ENCODE measurements around the gene NR4A3.

Gene NR4A3

DNA sequence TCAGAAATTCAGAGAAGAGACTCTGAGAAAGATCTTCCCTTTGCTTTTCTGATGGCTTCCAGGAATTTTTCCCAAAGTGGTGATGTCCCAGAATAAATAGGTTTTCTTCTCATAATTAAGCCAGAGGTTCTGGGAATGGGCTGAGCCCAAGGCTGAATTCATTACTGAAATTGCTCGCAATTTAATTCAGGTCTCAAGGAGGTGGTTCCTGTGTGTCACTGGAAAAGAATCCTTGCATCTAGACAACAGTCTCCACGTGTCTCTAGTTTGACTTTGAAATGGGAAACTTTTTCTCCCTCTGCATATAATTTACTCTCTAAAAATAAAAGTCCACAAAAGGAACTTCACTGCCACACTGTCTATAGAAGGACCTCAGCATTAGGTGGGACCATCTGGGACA, 57.0 kb downstream of the NR4A3 start:
- no peak for DNase-seq (ENCODE audit: low read depth)

DNA sequence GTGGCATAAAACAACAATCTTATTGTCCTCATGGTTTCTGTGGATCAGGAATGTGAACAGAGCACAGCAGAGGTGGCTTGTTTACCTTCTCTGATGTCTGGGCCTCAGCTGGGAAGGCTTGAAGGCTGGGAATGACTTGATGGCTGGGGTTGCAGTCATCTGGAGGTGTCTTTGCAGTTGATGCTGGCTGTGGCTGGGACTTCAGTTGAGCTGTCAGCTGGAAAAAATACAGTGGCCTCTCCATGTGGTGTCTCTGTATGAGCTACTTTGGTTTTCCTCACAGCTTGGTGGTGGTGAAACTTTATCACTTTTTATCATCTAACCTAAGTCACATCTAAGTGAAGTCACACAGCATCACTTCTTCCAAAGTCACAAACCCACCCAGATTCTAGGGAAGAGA, 60.1 kb downstream of the NR4A3 start:
- DNase-seq (ENCODE audit: low read depth) = no peak

DNA sequence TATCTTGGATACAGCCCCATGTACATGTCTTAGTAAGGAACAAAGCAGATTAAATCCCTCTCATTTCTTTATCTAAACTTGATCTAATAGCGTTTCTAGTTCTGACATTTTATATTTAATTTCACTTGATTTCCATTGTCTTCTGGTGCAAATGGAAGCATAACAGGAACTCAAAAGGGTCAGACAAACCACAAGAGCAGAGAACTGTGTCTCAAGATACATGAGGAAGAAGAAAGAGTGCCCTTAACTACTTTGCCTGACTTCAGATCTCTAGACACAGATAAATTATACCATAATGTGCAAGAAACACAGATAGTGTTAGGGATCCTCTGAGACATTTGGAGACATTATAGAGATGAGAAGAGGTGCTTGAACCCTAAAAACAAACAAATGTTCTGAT, 64.1 kb downstream of the NR4A3 start:
- no peak for DNase-seq (ENCODE audit: low read depth)

DNA sequence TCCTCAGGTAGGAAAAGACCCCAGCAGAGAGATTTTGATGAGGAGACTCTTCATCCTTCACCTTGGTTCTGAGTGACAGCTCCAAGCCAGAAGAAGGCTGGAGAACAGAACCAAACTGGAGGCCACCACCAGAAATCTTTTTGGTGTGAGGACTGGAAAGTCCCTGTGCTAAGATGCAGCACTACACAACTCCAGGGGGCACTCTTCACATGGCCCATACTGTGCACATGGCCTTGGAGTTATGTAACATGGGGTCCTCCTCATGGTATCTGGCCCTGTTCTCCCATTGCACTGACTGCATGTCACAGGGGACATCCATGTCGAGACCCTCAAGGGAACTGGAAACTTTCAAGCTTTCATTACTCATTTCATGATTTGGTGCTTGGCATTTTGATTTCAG, 67.4 kb downstream of the NR4A3 start:
- no peak for DNase-seq (ENCODE audit: low read depth)

DNA sequence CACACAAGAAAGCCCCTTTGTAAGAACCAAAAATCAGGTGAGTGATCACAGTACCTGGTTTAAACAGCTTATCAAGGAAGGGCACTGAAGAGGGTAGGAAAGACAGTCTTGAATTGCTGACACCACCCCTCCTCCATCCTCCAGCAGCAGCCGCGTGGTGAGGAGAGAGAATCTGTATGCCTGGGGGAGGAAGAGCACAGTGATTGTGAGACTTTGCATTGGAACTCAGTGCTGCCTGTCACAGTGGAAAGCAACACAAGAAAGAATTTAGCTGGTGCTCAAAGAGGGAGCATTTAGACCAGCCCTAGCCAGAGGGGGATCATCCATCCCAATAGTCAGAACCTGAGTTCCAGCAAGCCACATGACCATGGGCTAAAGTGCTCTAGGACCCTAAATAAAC, 73.1 kb downstream of the NR4A3 start:
- no peak for DNase-seq (ENCODE audit: low read depth)

DNA sequence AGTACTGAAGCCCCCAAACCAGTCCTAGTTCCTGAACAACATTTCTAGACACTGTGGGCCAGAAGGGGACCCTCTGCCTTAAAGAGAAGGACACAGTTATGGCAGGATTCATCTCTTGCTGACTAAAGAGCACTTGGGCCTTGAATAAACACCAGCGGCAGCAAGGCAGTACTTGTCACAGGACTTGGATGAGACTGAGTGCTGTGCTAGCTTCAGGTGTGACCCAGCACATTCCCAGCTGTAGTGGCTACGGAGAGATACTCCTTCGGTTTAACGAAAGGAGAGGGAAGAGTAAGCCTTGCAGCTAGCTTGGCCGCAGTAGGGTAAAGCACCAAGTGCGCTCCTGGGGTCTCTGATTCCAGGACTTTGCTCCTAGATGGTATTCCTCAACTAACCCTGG, 73.8 kb downstream of the NR4A3 start:
- DNase-seq (ENCODE audit: low read depth) = no peak

DNA sequence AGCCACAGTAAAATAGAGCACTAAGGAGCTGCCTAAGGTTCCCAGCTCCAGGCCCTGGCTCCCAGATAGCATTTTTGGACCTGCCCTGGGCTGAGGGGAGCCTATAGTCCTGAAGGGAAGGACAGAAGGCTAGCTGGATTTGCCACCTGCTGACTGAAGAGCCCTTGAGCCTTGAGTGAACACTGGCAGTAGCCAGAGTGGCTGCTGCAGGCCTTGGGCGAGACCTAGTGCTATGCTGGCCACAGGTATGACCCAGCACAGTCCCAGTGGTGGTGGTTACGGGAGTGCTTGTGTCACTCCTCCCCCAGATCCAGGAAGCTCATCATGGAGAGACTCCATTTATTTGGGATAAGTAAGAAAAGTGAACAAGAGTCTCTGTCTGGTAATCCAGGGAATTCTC, 74.4 kb downstream of the NR4A3 start:
- DNase-seq (ENCODE audit: low read depth) = no peak

DNA sequence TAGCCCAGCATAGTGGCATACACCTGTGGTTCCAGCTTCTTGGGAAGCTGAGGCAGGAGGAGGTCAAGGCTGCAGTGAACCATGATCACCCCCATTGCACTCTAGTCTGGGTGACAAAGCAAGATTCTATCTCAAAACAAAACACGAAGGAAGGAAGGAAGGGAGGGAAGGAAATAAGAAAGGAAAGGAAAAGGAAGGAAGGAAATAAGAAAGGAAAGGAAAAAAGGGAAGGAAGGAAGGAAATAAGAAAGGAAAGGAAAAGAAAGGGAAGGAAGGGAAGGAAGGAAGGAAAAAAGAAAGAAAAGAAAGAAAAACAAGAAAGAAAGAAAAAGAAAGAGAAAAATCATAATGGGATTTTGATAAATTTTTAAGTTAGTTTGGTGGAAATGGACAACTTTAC, 81.7 kb downstream of the NR4A3 start:
- DNase-seq (ENCODE audit: low read depth) = no peak

DNA sequence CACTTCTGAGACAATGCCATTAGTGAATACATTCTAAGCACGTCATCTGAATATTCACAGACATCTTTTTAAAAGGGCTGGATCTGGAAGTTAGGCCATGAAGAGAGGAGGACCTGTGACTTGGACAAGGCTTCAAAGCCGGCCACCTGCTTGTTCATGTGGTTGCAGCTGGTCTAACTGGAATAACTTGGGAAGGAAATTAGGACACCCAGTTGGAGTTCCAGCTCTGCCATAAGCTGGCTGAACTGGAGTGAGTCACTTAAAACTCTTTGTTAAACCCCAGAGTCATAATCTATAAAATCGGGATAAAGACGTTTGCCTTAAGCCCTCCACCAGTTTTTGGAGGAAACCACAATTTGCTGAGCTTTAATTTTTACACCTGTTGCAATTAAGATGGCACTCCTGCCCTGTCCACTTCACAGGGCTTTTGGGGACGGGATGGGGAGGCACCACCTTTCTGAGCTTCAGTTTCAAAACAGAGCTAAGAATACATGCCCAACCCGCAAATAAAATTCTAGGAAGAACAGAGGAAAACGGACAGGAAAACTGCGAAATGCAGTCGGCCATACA, 84.2 kb downstream of the NR4A3 start:
- no peak for DNase-seq (ENCODE audit: low read depth)

DNA sequence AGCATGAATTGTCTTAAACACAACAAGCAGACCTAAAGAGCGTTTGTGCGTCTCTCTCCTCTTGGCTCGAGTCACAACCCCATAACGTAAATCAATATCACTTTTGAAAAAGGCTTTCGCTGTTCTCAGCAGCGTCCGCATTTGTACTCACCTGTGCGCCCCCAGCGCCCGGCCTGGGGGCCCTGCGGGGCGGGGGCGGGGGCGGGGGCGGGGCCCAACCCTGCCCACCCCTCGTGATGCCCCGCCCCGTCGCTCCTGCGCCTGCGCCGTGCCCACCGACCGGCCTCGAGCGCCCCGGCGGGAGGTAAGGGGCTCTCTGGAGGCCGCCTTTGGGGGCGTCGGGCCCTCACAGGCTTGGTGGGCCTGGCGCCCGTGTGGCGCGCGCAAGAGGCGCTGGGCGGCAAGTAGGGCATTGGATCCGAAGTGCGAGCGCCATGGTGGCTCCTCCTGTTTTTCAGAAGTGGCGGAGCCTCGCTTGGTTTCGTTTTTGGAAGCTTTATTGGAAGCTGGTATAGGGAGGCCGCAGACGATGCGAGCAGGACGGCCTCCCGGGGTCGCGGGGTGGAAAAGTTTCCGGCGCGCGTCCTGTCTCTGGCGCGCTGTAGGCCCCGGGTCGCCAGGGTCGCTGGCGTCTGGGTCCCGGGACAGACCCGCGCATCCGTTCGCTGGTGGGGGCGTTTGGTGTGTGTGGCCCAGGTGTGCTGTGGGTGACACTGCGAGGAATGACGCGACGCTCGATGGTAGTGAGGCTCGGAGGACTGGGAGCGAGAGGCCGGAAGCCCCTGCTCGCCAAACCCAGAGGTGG, 84.9 kb downstream of the NR4A3 start, which contains the start of gene STX17:
Gene STX17, plus strand, starts transcription at position 252 of the 805 bp plus-strand sequence. CDS start 8,586 bp downstream, outside the sequence.
- peak; percentile 72 for DNase-seq (ENCODE audit: low read depth)

DNA sequence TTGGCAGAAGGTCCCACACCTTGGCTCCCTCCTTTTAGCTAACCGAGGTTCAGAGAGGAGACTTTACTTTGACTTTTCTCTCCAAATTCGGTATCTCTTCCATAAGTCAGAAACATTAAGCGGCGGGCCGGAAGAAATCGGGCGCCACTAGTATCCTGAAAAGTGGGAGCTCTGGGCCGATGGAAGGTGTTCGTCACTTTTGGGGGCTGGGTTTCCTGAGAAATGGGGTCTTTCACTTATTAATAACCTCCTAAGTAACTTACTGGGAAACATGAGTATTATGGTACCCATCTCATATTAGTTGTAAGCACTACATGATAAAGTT, 85.5 kb downstream of the NR4A3 start:
- no peak for DNase-seq (ENCODE audit: low read depth)

DNA sequence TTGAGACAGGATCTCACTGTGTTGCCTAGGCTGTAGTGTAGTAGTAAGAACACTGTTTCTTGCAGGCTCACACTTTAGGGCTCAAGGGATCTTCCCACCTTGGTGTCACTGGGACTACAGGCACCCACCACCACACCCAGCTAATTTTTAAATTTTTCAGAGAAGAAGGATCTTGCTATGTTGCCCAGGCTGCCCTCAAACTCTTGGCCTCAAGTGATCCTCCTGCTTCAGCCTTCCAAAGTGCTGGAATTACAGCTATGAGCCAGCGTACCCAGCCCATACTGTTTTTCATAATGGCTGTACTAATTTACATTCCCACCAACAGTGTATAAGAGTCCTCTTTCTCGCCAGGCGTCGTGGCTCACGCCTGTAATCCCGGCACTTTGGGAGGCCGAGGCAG, 89.9 kb downstream of the NR4A3 start:
- no peak for DNase-seq (ENCODE audit: low read depth)

Measured in stimulated activated CD8-positive, alpha-beta memory T cell treated with anti-CD3 and anti-CD28 coated beads, Interleukin-4, amount 100 ng/mL, for 24 hours (primary cell).